NCI-H526 (cell line): ENCODE data around the gene PSMB8.

Source experiments
- DNase-seq, 2 experiments: peaks; one replicate each; lab custom pipeline; 2025; lab: John Stamatoyannopoulos, UW

Gene PSMB8

GRCh38 chr6:32796848-32797776 is 46.7 kb downstream of the PSMB8 start:
- peak in 1 of 2 experiments; percentile 63 for DNase-seq

GRCh38 chr6:32794510-32794909 is 49.3 kb downstream of the PSMB8 start:
- DNase-seq, result no peak

- DNase-seq, result no peak
Observed at GRCh38 chr6:32792901-32793435, 50.9 kb downstream of the PSMB8 start.
